ENCODE data around the gene FXR1.

Gene FXR1

GRCh38 chr3:180961087-180961486 is 48.6 kb downstream of the FXR1 start:
- no peak for TF ChIP-seq EZH2phosphoT487 (IDR thresholded peaks at IDR 0.05; ENCODE audit: low read depth)
- TF ChIP-seq CTCF (IDR thresholded peaks at IDR 0.05; ENCODE audit: low read depth, low read length), result no peak
- no peaks in the 10 kb centered on the region for H3K79me2 ChIP-seq (ENCODE audit: low read length)
- H3K4me2 ChIP-seq (ENCODE audit: low read length), result no peak overlapping the region
- H4K20me1 ChIP-seq (ENCODE audit: insufficient read depth, low read length), result 0 out of 2 replicates have a peak, but pooled peaks cover 8% of the 10 kb centered on the region
- no peak overlapping the region for H2AFZ ChIP-seq (ENCODE audit: low read depth, low read length)
- H3K4me3 ChIP-seq (ENCODE audit: low read length), result no peak overlapping the region
- H3K27ac ChIP-seq (ENCODE audit: low read length), result no peak overlapping the region
- no peaks in the 10 kb centered on the region for H3K27me3 ChIP-seq (ENCODE audit: low read depth, low read length)
- H3K36me3 ChIP-seq (replicated peaks; ENCODE audit: low read depth, low read length), result peaks cover 49% of the 10 kb centered on the region
- H3K9me3 ChIP-seq (ENCODE audit: insufficient read depth, low read length), result no peaks in the 10 kb centered on the region
- H3K4me1 ChIP-seq (ENCODE audit: low read length), result peaks cover 4% of the 10 kb centered on the region; the same call in 1 of the 2 replicates
- no peak overlapping the region for H3K9ac ChIP-seq (ENCODE audit: low read length)

GRCh38 chr3:180961552-180961951 is 49.1 kb downstream of the FXR1 start:
- H3K9me3 ChIP-seq (ENCODE audit: insufficient read depth, low read length), result no peaks in the 10 kb centered on the region
- no peak overlapping the region for H3K9ac ChIP-seq (ENCODE audit: low read length)
- peaks cover 4% of the 10 kb centered on the region; the same call in 1 of the 2 replicates for H3K4me1 ChIP-seq (ENCODE audit: low read length)
- H3K4me2 ChIP-seq (ENCODE audit: low read length), result no peak overlapping the region
- H3K4me3 ChIP-seq (ENCODE audit: low read length), result no peak overlapping the region
- no peaks in the 10 kb centered on the region for H3K27me3 ChIP-seq (ENCODE audit: low read depth, low read length)
- H4K20me1 ChIP-seq (ENCODE audit: insufficient read depth, low read length), result 0 out of 2 replicates have a peak, but pooled peaks cover 10% of the 10 kb centered on the region
- no peak overlapping the region for H3K27ac ChIP-seq (ENCODE audit: low read length)
- H2AFZ ChIP-seq (ENCODE audit: low read depth, low read length), result no peak overlapping the region
- peaks cover 45% of the 10 kb centered on the region for H3K36me3 ChIP-seq (replicated peaks; ENCODE audit: low read depth, low read length)
- H3K79me2 ChIP-seq (ENCODE audit: low read length), result no peaks in the 10 kb centered on the region
- no peak for TF ChIP-seq CTCF (IDR thresholded peaks at IDR 0.05; ENCODE audit: low read depth, low read length)
- TF ChIP-seq EZH2phosphoT487 (IDR thresholded peaks at IDR 0.05; ENCODE audit: low read depth), result no peak

- H3K9ac ChIP-seq (ENCODE audit: low read length), result no peak overlapping the region
- 0 out of 2 replicates have a peak, but pooled peaks cover 8% of the 10 kb centered on the region for H4K20me1 ChIP-seq (ENCODE audit: insufficient read depth, low read length)
Measured at GRCh38 chr3:180962530-180962929, 50.1 kb downstream of the FXR1 start.

GRCh38 chr3:180970931-180971330 is 58.5 kb downstream of the FXR1 start:
- H3K4me1 ChIP-seq (ENCODE audit: low read length), result peaks cover 24% of the 10 kb centered on the region
- no peak for TF ChIP-seq EZH2phosphoT487 (IDR thresholded peaks at IDR 0.05; ENCODE audit: low read depth)
- TF ChIP-seq CTCF (IDR thresholded peaks at IDR 0.05; ENCODE audit: low read depth, low read length), result no peak
- no peaks in the 10 kb centered on the region for H3K9me3 ChIP-seq (ENCODE audit: insufficient read depth, low read length)
- no peaks in the 10 kb centered on the region; the same call in 1 of the 2 replicates for H3K79me2 ChIP-seq (ENCODE audit: low read length)
- no peaks in the 10 kb centered on the region for H3K27me3 ChIP-seq (ENCODE audit: low read depth, low read length)
- no peak overlapping the region for H2AFZ ChIP-seq (ENCODE audit: low read depth, low read length)
- H3K27ac ChIP-seq (ENCODE audit: low read length), result no peak overlapping the region
- H3K9ac ChIP-seq (ENCODE audit: low read length), result no peak overlapping the region
- H3K36me3 ChIP-seq (replicated peaks; ENCODE audit: low read depth, low read length), result peaks cover 64% of the 10 kb centered on the region
- no peak overlapping the region for H3K4me3 ChIP-seq (ENCODE audit: low read length)
- peaks cover 27% of the 10 kb centered on the region for H4K20me1 ChIP-seq (ENCODE audit: insufficient read depth, low read length)
- no peak overlapping the region for H3K4me2 ChIP-seq (ENCODE audit: low read length)

More at GRCh38 chr3:180962530-180962929, 50.1 kb downstream of the FXR1 start:
- no peak overlapping the region for H3K4me3 ChIP-seq (ENCODE audit: low read length)
- no peak overlapping the region for H3K27ac ChIP-seq (ENCODE audit: low read length)
- no peaks in the 10 kb centered on the region for H3K9me3 ChIP-seq (ENCODE audit: insufficient read depth, low read length)
- TF ChIP-seq EZH2phosphoT487 (IDR thresholded peaks at IDR 0.05; ENCODE audit: low read depth), result no peak
- TF ChIP-seq CTCF (IDR thresholded peaks at IDR 0.05; ENCODE audit: low read depth, low read length), result no peak
- peaks cover 4% of the 10 kb centered on the region; the same call in 1 of the 2 replicates for H3K4me1 ChIP-seq (ENCODE audit: low read length)
- H3K36me3 ChIP-seq (replicated peaks; ENCODE audit: low read depth, low read length), result peaks cover 35% of the 10 kb centered on the region
- no peak overlapping the region for H2AFZ ChIP-seq (ENCODE audit: low read depth, low read length)
- H3K4me2 ChIP-seq (ENCODE audit: low read length), result no peak overlapping the region
- no peaks in the 10 kb centered on the region for H3K79me2 ChIP-seq (ENCODE audit: low read length)
- no peaks in the 10 kb centered on the region for H3K27me3 ChIP-seq (ENCODE audit: low read depth, low read length)
